Naive thymus-derived CD8-positive, alpha-beta T cell (primary cell): ENCODE data around the gene XAGE1B. TPM values are rescaled to one million over a fixed set of nuclear protein-coding genes. Genes with fewer than 3 reads are reported as not detected.
"Not testable (repeated sequence)": the region's sequence is repeated elsewhere in the genome, so short reads cannot be mapped to it uniquely, and the experiment has no call there.

Experiments
- ATAC-seq, 2 donors: fragments of 150-1000 bp; cut with Tn5 transposase in 1 of 2; sonication (Bioruptor Pico), chemical (Tn5 transposase) in 1 of 2; 1 replicate in 1 of 2; 2 replicates in 1 of 2; pipeline ENCODE4 v1.10.0; 2021; ENCODE audit warnings: mild to moderate bottlenecking in 2 of 2, moderate library complexity in 2 of 2
- POLR2A ChIA-PET: fragments of 350-600 bp; sonication (Branson Sonifier 250); formaldehyde crosslinking; loops from one replicate; lab custom pipeline; 2021; ENCODE audit warnings: antibody characterized with exemption; lab: Charles Lee
- DNase-seq, 10 donors: peaks; one replicate each; pipeline versions ENCODE4 v3.0.0 to v3.0.0-alpha.2; 2020 to 2022
- H3K27ac Mint-ChIP-seq, 10 donors: one replicate each; pipeline ENCODE4 v1.8.0; 2020 to 2022; ENCODE audit warnings: mild to moderate bottlenecking in 10 of 10, mixed read lengths in 10 of 10, moderate library complexity in 4 of 10, inconsistent platforms in 1 of 10
- H3K27me3 Mint-ChIP-seq, 5 donors: one replicate each; pipeline ENCODE4 v1.8.0; 2021 to 2022; ENCODE audit warnings: mixed read lengths in 5 of 5
- H3K36me3 Mint-ChIP-seq, 3 donors: one replicate each; pipeline ENCODE4 v1.8.0; 2020 to 2022; ENCODE audit warnings: mixed read lengths in 3 of 3, mild to moderate bottlenecking in 2 of 3, inconsistent platforms in 1 of 3
- H3K4me1 Mint-ChIP-seq, 4 donors: one replicate each; pipeline ENCODE4 v1.8.0; 2021 to 2022; ENCODE audit warnings: mixed read lengths in 4 of 4
- H3K4me3 Mint-ChIP-seq, 10 donors: one replicate each; pipeline ENCODE4 v1.8.0; 2020 to 2022; ENCODE audit warnings: mild to moderate bottlenecking in 10 of 10, mixed read lengths in 10 of 10, moderate library complexity in 6 of 10, inconsistent platforms in 1 of 10
- H3K9me3 Mint-ChIP-seq, 9 donors: one replicate each; pipeline ENCODE4 v1.8.0; 2020 to 2022; ENCODE audit warnings: mixed read lengths in 9 of 9, mild to moderate bottlenecking in 3 of 9, inconsistent platforms in 1 of 9, moderate library complexity in 1 of 9
- polyA plus RNA-seq, 3 donors: library from polyadenylated mRNA; unstranded; fragments of 300-500 nt; fragmentation: Illumina TruSeq; gene quantifications; one replicate each; pipeline ENCODE4 v1.2.3, GENCODE V29; 2021
- total RNA-seq, 8 experiments: library from RNA in 2 of 8; stranded (reverse) in 2 of 8; gene quantifications; one replicate each; pipeline ENCODE4 v1.2.3 and lab custom pipeline; 2021 to 2026

Gene XAGE1B
- total and polyA plus RNA-seq, 5 experiments from 2014 or later, result not detected

- no peaks in the 10 kb centered on the region for H3K36me3 Mint-ChIP-seq
- H3K4me1 Mint-ChIP-seq, result no peaks in the 10 kb centered on the region
- no peaks in the 10 kb centered on the region for H3K9me3 Mint-ChIP-seq
- DNase-seq (no peak), ATAC-seq (no peak)
- POLR2A ChIA-PET, result no interaction called here
- peaks cover 2 to 13% (median 6%) of the 10 kb centered on the region in 5 donors for H3K27me3 Mint-ChIP-seq
- H3K4me3 Mint-ChIP-seq, result no peak overlapping the region
- H3K27ac Mint-ChIP-seq, result no peak overlapping the region
These were observed 12.3 kb downstream of the XAGE1B start for GRCh38 chrX:52504551-52504950.

GRCh38 chrX:52501362-52501761 is 15.5 kb downstream of the XAGE1B start:
- ATAC-seq, DNase-seq, H3K27me3 Mint-ChIP-seq, H3K4me3 Mint-ChIP-seq, H3K27ac Mint-ChIP-seq, H3K4me1 Mint-ChIP-seq, H3K9me3 Mint-ChIP-seq, POLR2A ChIA-PET, H3K36me3 Mint-ChIP-seq: not testable (repeated sequence)

- H3K27ac Mint-ChIP-seq, H3K4me3 Mint-ChIP-seq, POLR2A ChIA-PET, H3K27me3 Mint-ChIP-seq, H3K36me3 Mint-ChIP-seq, H3K9me3 Mint-ChIP-seq, DNase-seq, ATAC-seq, H3K4me1 Mint-ChIP-seq: not testable (repeated sequence)
These were observed 20.5 kb downstream of the XAGE1B start for GRCh38 chrX:52496419-52496772.

- H3K27ac Mint-ChIP-seq, DNase-seq, ATAC-seq, H3K9me3 Mint-ChIP-seq, H3K4me3 Mint-ChIP-seq, POLR2A ChIA-PET, H3K27me3 Mint-ChIP-seq, H3K36me3 Mint-ChIP-seq, H3K4me1 Mint-ChIP-seq: not testable (repeated sequence)
These were observed 21.1 kb downstream of the XAGE1B start, which contains the start of gene XAGE1A for GRCh38 chrX:52495545-52496418. Gene XAGE1A, plus strand, starts transcription at chrX:52495808. Its CDS starts 1,554 bp downstream, at chrX:52497362.

- H3K27ac Mint-ChIP-seq, POLR2A ChIA-PET, H3K4me1 Mint-ChIP-seq, H3K4me3 Mint-ChIP-seq, H3K9me3 Mint-ChIP-seq, DNase-seq, H3K36me3 Mint-ChIP-seq, H3K27me3 Mint-ChIP-seq, ATAC-seq: not testable (repeated sequence)
These were observed 45.6 kb downstream of the XAGE1B start for GRCh38 chrX:52471301-52471700.

Other genes with a start within 250 kb of the XAGE1B start
- not detected for gene XAGE2, start 148.0 kb downstream of the XAGE1B start, total RNA-seq
- not detected for gene XAGE2, start 148.0 kb downstream of the XAGE1B start, polyA plus RNA-seq
- not detected for gene XAGE1A, start 21.3 kb downstream of the XAGE1B start, total RNA-seq
- gene XAGE1A, start 21.3 kb downstream of the XAGE1B start, polyA plus RNA-seq, result not detected
- not detected for gene SSX7, start 137.8 kb upstream of the XAGE1B start, total RNA-seq
- gene SSX7, start 137.8 kb upstream of the XAGE1B start, polyA plus RNA-seq, result not detected
- gene SSX2, start 190.1 kb upstream of the XAGE1B start, total RNA-seq, result not detected
- gene SSX2, start 190.1 kb upstream of the XAGE1B start, polyA plus RNA-seq, result not detected
- gene SSX2B, start 234.2 kb upstream of the XAGE1B start, total RNA-seq, result not detected
- not detected for gene SSX2B, start 234.2 kb upstream of the XAGE1B start, polyA plus RNA-seq